GM12865 (cell line): ENCODE results near the gene HSPA1A.
"Not testable (repeated sequence)": the region's sequence is repeated elsewhere in the genome, so short reads cannot be mapped to it uniquely, and the experiment has no call there.

ENCODE experiments used
- DNase-seq: peaks from one replicate; pipeline ENCODE4 v3.0.0; 2010; ENCODE audit warnings: low read depth
- H3K4me3 ChIP-seq: 2 replicates; pipeline ENCODE4 v1.5.1; 2011; ENCODE audit warnings: mild to moderate bottlenecking, low read depth, low read length, control low read depth
- CTCF ChIP-seq: IDR thresholded peaks from 2 replicates; pipeline ENCODE4 v1.5.1; 2011; ENCODE audit warnings: low read length, control low read depth, low read depth, inconsistent platforms; ENCODE audit not compliant: insufficient read depth; ENCODE audit errors: missing control alignments

HSPA1A gene

GRCh38 chr6:31847276-31847978, 32.1 kb downstream of the HSPA1A start:
- TF ChIP-seq CTCF = no peak
- no peak for DNase-seq
- H3K4me3 ChIP-seq = no peak overlapping the region

- TF ChIP-seq CTCF = no peak
- DNase-seq = no peak
- no peak overlapping the region for H3K4me3 ChIP-seq
These were observed 35.6 kb downstream of the HSPA1A start for GRCh38 chr6:31850765-31851484.

GRCh38 chr6:31851485-31851832, 36.1 kb downstream of the HSPA1A start:
- no peak for DNase-seq
- TF ChIP-seq CTCF = no peak
- H3K4me3 ChIP-seq = no peak overlapping the region

GRCh38 chr6:31851980-31852718, 36.8 kb downstream of the HSPA1A start:
- not testable (repeated sequence) for DNase-seq, H3K4me3 ChIP-seq

- not testable (repeated sequence) for DNase-seq, H3K4me3 ChIP-seq
These were observed 42.4 kb downstream of the HSPA1A start for GRCh38 chr6:31857774-31858173.

GRCh38 chr6:31858707-31859106, 43.4 kb downstream of the HSPA1A start:
- DNase-seq = no peak
- TF ChIP-seq CTCF = no peak

GRCh38 chr6:31859923-31860322, 44.6 kb downstream of the HSPA1A start:
- DNase-seq = no peak
- H3K4me3 ChIP-seq = no peak overlapping the region
- TF ChIP-seq CTCF = no peak

More at GRCh38 chr6:31858707-31859106, 43.4 kb downstream of the HSPA1A start:
- H3K4me3 ChIP-seq = no peak overlapping the region

GRCh38 chr6:31860349-31860748, 45.0 kb downstream of the HSPA1A start:
- no peak for TF ChIP-seq CTCF
- H3K4me3 ChIP-seq = no peak overlapping the region
- no peak for DNase-seq
